IPS DF 4.7 (cell line): ENCODE measurements around the gene NES.

Experiments used
- DNase-seq: peaks from one replicate; pipeline ENCODE4 v3.0.0-alpha.2; 2013; ENCODE audit warnings: low spot score; ENCODE audit errors: extremely low read depth

The NES gene, protein sequence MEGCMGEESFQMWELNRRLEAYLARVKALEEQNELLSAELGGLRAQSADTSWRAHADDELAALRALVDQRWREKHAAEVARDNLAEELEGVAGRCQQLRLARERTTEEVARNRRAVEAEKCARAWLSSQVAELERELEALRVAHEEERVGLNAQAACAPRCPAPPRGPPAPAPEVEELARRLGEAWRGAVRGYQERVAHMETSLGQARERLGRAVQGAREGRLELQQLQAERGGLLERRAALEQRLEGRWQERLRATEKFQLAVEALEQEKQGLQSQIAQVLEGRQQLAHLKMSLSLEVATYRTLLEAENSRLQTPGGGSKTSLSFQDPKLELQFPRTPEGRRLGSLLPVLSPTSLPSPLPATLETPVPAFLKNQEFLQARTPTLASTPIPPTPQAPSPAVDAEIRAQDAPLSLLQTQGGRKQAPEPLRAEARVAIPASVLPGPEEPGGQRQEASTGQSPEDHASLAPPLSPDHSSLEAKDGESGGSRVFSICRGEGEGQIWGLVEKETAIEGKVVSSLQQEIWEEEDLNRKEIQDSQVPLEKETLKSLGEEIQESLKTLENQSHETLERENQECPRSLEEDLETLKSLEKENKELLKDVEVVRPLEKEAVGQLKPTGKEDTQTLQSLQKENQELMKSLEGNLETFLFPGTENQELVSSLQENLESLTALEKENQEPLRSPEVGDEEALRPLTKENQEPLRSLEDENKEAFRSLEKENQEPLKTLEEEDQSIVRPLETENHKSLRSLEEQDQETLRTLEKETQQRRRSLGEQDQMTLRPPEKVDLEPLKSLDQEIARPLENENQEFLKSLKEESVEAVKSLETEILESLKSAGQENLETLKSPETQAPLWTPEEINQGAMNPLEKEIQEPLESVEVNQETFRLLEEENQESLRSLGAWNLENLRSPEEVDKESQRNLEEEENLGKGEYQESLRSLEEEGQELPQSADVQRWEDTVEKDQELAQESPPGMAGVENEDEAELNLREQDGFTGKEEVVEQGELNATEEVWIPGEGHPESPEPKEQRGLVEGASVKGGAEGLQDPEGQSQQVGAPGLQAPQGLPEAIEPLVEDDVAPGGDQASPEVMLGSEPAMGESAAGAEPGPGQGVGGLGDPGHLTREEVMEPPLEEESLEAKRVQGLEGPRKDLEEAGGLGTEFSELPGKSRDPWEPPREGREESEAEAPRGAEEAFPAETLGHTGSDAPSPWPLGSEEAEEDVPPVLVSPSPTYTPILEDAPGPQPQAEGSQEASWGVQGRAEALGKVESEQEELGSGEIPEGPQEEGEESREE (N-terminal part only)

GRCh38 chr1:156676820-156677615, at the start of gene NES:
Gene NES (minus strand): TSS chr1:156677407. CDS start chr1:156677264, 143 bp downstream.
- DNase-seq: no peak

- no peak for DNase-seq
Measured at GRCh38 chr1:156726549-156727226, 49.5 kb upstream of the NES start.

- no peak for DNase-seq
Measured at GRCh38 chr1:156725683-156726280, 48.6 kb upstream of the NES start.

DNA sequence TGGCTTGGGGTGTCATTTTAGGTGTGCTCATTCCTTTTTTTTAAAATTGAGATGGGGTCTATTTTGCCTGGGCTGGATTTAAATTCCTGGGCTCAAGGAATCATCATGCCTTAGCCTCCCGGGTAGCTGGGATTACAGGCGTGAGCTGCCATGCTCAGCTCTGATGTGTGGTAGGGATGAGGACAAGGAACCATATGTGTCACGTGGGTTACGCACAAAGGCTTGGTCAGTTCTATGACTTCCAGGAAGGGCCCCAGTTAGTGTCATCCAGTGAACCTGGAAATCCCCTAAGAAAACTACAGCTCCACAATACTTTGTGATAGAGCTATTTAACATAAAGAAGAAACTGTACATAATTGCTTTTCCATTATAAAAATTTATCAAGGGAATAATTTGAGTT, 44.3 kb upstream of the NES start:
- DNase-seq: no peak

GRCh38 chr1:156721131-156721530, 43.9 kb upstream of the NES start:
- DNase-seq: no peak

GRCh38 chr1:156717351-156717750, 40.1 kb upstream of the NES start:
- DNase-seq: no peak

DNA sequence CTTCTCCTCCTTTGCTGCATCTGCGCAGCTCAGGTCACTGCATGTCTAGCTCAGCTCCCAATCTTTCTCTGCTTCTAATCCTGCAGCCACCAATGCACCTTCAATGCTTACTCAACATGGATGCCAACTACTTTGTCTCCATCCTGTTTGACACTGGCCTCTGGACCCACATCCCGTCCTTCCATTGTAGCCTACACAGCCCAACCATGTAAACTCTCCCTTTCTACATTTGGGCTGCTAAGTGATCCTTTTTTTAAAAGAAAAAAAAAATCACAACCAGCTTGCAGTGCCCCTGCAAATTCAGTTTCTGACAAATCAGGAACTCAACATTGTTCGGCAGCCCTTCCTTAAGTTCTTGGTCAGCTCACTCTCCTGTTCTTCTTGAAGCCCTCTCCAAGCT, 37.6 kb upstream of the NES start:
- DNase-seq: no peak

DNA sequence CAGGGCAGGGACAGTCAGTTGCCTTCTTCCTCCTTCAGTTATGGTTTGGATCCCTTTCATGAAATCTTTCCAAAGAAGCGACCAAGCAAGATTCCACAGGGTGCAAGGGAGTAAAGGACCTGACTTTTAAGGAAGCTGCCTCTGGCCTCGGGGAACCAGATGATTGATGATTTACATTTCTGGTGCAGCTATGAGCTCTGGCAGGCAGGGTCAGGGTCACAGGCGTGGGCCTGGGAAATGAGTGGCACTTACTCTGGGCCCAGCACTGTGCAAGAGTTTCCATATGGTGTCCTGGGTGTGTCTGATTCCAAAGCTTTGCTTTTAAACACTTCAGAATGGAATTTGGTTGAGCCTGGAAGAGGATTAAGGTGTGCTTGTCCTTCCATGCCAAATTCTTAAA, 35.4 kb upstream of the NES start:
- no peak for DNase-seq

DNA sequence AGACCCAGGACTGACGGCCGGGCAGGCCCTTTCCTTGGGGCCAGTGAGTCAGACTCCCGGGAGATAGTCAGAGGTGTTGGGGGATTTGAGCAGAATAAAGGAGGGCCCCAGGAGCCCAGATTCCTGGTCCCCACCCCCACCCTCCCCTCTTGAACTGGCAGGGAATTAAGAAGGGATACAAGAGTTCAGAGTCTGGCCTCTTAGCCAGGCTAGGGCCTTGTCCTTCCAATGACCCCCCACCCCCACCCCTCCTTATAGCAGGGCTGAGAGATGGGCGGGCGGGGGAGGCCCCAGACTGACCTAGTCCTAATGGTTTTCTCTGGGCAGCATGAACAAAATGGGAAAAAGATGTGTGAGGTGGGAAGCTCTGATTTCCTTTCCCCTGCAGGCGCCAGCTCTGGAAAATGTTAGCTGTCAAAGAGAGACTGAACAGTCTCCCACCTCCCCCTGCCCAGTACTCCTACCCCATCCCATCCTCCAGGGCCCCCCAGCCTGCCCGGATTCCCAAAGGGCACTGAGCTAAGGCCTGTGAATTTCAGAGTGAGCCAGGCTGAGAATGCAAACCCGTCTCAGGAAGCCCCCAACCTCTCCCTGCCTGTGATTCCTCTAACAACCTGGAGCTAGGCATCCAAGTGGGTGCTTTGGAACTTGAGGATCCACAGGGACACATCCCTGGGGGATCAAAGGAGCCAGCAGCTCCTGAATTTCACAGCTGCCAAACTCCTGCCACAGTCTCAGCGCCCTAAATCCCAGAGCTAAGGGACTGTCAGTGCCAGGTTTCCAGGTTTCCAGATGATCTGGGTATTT, 34.0 kb upstream of the NES start:
- DNase-seq: no peak

DNA sequence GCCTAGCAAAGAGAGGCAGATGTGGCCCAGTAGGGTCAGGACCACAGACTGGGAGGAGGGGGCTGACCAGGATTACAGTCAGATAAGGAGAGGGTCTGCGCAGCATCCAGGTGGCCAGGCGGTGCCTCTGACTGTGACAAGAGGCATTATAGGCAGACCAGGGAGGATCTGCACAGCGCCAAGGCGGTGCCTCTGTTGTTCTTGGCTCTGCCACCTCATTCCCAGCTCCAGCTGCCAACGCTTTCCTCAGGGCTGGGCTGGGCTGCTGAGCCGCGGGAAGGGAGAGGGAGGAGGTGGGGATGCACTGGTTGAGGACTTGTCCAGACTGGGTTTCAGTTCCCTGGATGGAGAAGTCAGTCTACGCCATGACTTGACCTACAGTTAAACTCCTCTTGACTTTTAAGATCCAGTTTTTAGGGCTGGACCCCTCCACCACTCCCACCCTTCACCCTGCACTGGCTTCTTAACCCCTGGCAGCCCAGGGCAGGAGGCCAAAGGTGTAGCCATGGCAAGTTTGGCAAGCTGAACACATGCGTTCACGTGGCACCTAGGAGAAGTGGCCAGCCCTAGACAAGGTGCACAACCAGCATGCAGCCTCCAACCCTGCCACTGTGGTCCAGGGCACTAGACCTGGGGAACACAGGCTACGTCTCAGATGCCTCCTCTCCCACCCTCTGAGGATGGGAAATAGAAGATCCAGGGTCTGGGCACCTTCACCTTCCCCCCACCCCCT, 32.7 kb upstream of the NES start:
- DNase-seq: no peak

DNA sequence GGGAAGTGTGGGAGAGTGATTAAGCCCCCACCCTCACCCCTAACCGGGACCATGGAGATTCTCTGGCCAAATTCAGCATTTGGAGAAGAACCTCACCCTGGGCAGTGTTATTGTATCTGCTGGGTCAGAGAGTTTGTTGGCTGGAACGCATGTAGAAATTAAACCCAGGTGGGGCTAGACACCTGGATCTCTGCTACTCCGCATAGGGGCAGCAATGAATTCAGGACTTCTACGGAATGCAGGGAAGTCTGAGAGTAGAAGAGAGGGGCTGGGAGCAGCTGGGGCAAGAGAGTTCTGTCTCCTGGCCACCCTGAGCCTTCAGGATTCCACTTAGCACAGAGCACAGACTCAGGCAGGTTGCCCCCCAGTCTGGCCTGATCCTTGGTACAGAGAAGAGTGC, 31.8 kb upstream of the NES start:
- DNase-seq: no peak

DNA sequence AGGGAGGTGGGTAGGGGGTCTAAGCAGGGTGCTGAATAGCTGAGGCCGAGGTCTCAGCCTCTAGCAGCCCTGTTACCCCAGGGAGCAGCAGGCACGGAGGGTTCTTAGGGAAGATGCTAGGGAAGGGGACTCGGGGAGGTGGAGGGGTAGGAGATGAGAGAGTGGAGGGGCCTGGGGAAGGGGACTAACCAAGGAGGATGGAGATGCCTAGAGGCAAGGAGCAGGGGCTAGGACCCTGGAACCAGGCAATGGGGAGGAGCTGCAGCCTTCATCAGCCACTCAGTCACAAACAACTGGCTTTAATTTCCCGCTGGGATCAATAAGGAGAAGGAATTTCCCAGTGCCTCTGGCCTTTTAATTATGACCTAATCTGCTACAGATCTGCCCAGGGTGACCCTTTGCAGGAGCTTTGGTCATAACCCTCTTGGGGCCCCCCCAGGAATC, 31.0 kb upstream of the NES start:
- DNase-seq: no peak

DNA sequence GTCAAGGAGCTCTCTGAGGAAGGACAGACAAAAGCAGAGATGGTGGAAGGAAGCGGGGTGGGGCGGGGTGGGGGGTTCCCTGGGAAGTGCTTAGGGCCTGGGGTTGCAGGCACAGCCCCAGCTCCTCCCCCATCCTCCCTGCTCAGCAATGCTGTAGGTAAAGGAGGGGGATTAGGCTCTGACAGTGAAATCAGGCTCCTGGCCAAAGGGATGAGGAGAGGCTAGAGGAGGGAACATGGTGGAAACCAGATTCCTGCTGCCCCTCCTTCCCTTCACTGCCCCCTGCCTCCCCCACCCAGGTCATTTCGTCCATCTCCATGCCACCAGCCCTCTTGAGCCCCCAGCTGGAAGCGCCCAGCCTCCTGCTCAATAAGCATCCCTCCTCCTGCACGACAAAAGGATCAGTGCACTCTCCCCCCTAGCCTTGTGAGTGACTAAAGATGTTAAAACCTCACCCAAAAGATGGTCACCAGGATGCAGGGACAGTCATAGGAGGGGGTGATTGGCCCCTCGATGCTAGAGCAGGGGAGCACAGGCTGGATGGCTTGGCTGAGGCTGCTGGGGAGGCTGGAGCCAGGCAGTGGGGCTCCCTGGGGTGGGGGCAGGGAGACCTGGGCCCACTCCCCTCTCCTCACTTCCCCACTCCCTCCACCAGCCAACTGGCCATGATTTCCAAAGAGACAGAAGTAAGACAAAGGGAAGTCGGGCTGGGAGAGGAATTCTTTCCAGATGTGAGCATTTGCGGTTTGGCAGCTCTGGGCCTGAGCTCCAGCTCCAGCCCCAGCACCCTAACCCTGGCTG, 30.4 kb upstream of the NES start:
- no peak for DNase-seq

- DNase-seq: no peak
Measured at GRCh38 chr1:156706657-156707416, 29.6 kb upstream of the NES start.

DNA sequence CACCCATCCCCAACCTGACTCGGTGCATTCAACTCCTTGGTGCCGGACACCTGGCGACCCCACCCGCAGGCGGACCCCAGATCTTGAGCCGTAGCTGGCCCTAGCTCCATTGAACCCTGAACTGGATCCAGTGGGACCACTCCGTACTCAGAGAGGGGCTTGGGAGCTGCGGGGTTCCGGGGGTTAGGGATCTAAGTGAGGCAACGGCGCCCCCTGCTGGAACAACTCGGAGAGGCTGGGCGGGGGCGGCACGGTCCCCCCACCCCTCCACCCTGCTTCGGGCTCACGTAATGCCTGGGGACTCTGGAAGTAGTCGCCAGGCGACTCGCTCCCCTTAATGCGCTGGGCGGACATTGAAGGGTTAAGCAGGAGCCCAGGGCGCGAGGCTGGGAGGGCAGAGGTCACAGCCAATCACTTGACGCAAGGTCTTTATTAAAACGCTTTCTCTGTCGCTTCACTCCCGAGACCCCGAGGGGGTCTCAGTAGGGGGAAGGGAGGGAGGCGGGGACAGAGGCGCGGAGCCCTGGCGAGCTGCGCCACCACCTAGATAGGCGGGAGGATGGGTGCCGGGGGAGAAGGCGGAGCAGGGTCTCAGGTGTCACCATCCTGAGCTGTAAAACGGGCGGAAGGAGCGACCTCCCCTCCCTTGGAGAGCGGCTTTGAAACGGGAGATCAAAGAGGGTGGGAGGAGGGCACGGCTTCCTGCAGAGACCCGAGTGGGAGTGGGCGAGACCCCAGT, 28.9 kb upstream of the NES start:
- no peak for DNase-seq

GRCh38 chr1:156705321-156705917, 28.2 kb upstream of the NES start, which contains the start of gene CRABP2:
Gene CRABP2 (minus strand): TSS chr1:156705583. CDS start chr1:156705446, 137 bp downstream.
- no peak for DNase-seq
